GM12891 (cell line): Measurements from ENCODE around the gene SMG9.

Experiments used
- POLR2A ChIP-seq: IDR thresholded peaks from 2 replicates; pipeline ENCODE4 v1.6.1; 2011; ENCODE audit warnings: low read depth, low read length, control low read depth
- POLR2AphosphoS5 ChIP-seq: IDR thresholded peaks from 2 replicates; pipeline ENCODE4 v1.6.1; 2011; ENCODE audit warnings: low read depth, low read length, control low read depth
- POU2F2 ChIP-seq: IDR thresholded peaks from 2 replicates; pipeline ENCODE4 v1.6.1; 2011; ENCODE audit warnings: low read depth, mild to moderate bottlenecking, control low read depth, low read length, moderate library complexity
- TAF1 ChIP-seq: IDR thresholded peaks from 2 replicates; pipeline ENCODE4 v1.6.1; 2011; ENCODE audit warnings: low read depth, low read length, control low read depth

DNA sequence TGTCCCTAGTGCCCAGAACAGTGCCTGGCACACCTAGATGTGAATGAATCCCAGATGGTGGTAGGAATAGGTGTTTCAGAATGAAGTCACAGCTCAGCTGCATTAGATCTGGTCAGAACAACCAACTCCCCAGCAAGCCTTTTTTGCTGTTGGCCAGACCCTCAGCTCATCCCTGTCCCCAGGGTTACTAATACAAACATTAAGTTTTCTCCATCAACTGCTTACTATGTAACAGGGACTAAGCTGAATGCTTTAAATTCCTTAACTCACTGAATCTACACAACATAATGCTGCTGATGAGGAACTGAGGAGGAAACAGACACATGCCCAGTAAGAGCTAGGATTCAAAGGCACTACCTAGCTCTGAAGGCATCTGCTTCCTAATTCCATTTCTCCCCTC is 18.8 kb downstream of the SMG9 start:
- TF ChIP-seq POLR2A (no peak), TAF1 (no peak), POLR2AphosphoS5 (no peak), POU2F2 (no peak)
